IMR-90 (cell line): ENCODE data around the gene NNMT. TPM values are rescaled to one million over a fixed set of nuclear protein-coding genes. Genes with fewer than 3 reads are reported as not detected.

ENCODE experiments used
- ATAC-seq: fragments of 200-7000 bp; cut with Tn5 transposase; 2 replicates; pipeline ENCODE4 v1.9.1; 2020; ENCODE audit warnings: low read depth, mild to moderate bottlenecking, moderate library complexity
- BruUV-seq: library from RNA; stranded (reverse); fragments of 400-500 nt; replicated peaks from 2 replicates; lab custom pipeline; 2021; lab: Mats Ljungman, UMichigan
- CTCF ChIA-PET: fragments of 300-600 bp; formaldehyde crosslinking; extraction: SDS; loops from one replicate; lab custom pipeline; 2021; ENCODE audit warnings: antibody characterized with exemption; lab: Yijun Ruan, JAX
- POLR2A ChIA-PET: fragments of 300-600 bp; sonication (Branson Sonifier 250); formaldehyde crosslinking; loops from one replicate; lab custom pipeline; 2022; ENCODE audit warnings: antibody characterized with exemption; ENCODE audit not compliant: unreplicated experiment; lab: Charles Lee
- DNase-seq: peaks from one replicate; pipeline ENCODE4 v3.0.0; 2013
- H2AFZ ChIP-seq: replicated peaks from 2 replicates; pipeline ENCODE3; 2013; ENCODE audit warnings: low read length, mild to moderate bottlenecking; ENCODE audit not compliant: poor library complexity
- H2AK5ac ChIP-seq: 2 replicates; pipeline ENCODE4 v1.6.1; 2013; ENCODE audit warnings: low read depth, low read length, inconsistent platforms
- H2AK9ac ChIP-seq: replicated peaks from 2 replicates; pipeline ENCODE3; 2013; ENCODE audit warnings: mild to moderate bottlenecking, low read depth, low read length, moderate library complexity; ENCODE audit not compliant: poor library complexity
- H2BK120ac ChIP-seq: 2 replicates; pipeline ENCODE4 v1.6.1; 2013; ENCODE audit warnings: low read depth, low read length, inconsistent platforms
- H2BK15ac ChIP-seq: 3 replicates; pipeline ENCODE4 v1.6.1; 2013; ENCODE audit warnings: low read depth, low read length, inconsistent platforms
- H2BK20ac ChIP-seq: 2 replicates; pipeline ENCODE4 v1.6.1; 2013; ENCODE audit warnings: low read depth, mild to moderate bottlenecking, inconsistent platforms, low read length, moderate library complexity
- H2BK5ac ChIP-seq: 2 replicates; pipeline ENCODE4 v1.6.1; 2013; ENCODE audit warnings: mild to moderate bottlenecking, low read depth, low read length, inconsistent platforms; ENCODE audit not compliant: poor library complexity, severe bottlenecking
- H3K14ac ChIP-seq: replicated peaks from 2 replicates; pipeline ENCODE4 v1.6.1; 2013; ENCODE audit warnings: low read depth, low read length, inconsistent platforms
- H3K18ac ChIP-seq: 2 replicates; pipeline ENCODE4 v1.6.1; 2013; ENCODE audit warnings: low read depth, low read length, control low read depth
- H3K23ac ChIP-seq: 2 replicates; pipeline ENCODE4 v1.6.1; 2013; ENCODE audit warnings: low read depth, low read length, inconsistent platforms
- H3K27ac ChIP-seq: 2 replicates; pipeline ENCODE4 v1.5.1; 2013; ENCODE audit warnings: mild to moderate bottlenecking, control low read depth, low read length; ENCODE audit not compliant: insufficient read depth
- H3K27me3 ChIP-seq: 2 replicates; pipeline ENCODE4 v1.6.1; 2013; ENCODE audit warnings: low read length; ENCODE audit not compliant: control insufficient read depth, insufficient read depth
- H3K36me3 ChIP-seq: 2 replicates; pipeline ENCODE4 v1.6.1; 2013; ENCODE audit warnings: low read length, mixed read lengths; ENCODE audit not compliant: control insufficient read depth, insufficient read depth
- H3K4ac ChIP-seq: 2 replicates; pipeline ENCODE4 v1.6.1; 2013; ENCODE audit warnings: low read depth, low read length, inconsistent platforms
- H3K4me1 ChIP-seq: 2 replicates; pipeline ENCODE4 v1.6.1; 2013; ENCODE audit warnings: low read length, mixed read lengths; ENCODE audit not compliant: control insufficient read depth, insufficient read depth
- H3K4me2 ChIP-seq: 2 replicates; pipeline ENCODE4 v1.6.1; 2013; ENCODE audit warnings: low read depth, mild to moderate bottlenecking, control low read depth, low read length, moderate library complexity
- H3K4me3 ChIP-seq: 2 replicates; pipeline ENCODE4 v1.5.1; 2013; ENCODE audit warnings: low read depth, mild to moderate bottlenecking, control low read depth, low read length, moderate library complexity; ENCODE audit not compliant: insufficient read depth
- H3K56ac ChIP-seq: 2 replicates; pipeline ENCODE4 v1.6.1; 2013; ENCODE audit warnings: low read length, inconsistent platforms; ENCODE audit not compliant: insufficient read depth; ENCODE audit errors: extremely low read depth
- H3K79me1 ChIP-seq, 2 experiments: 2 replicates each; pipeline ENCODE4 v1.6.1; 2013; ENCODE audit warnings: low read length in 2 of 2, inconsistent platforms in 1 of 2, low read depth in 1 of 2
- H3K9ac ChIP-seq: 2 replicates; pipeline ENCODE4 v1.6.1; 2013; ENCODE audit warnings: low read depth, low read length, control low read depth
- H3K9me1 ChIP-seq: 2 replicates; pipeline ENCODE4 v1.6.1; 2013; ENCODE audit warnings: low read length, inconsistent platforms; ENCODE audit not compliant: insufficient read depth
- H3K9me3 ChIP-seq: 2 replicates; pipeline ENCODE4 v1.6.1; 2013; ENCODE audit warnings: low read length; ENCODE audit not compliant: control insufficient read depth, insufficient read depth
- H4K20me1 ChIP-seq: 2 replicates; pipeline ENCODE4 v1.6.1; 2013; ENCODE audit warnings: low read length, inconsistent platforms; ENCODE audit not compliant: insufficient read depth
- H4K5ac ChIP-seq: 2 replicates; pipeline ENCODE4 v1.6.1; 2013; ENCODE audit warnings: mild to moderate bottlenecking, low read depth, low read length, control low read depth
- H4K8ac ChIP-seq, 2 experiments: 2 replicates each; pipeline ENCODE4 v1.6.1; 2013; ENCODE audit warnings: low read depth in 2 of 2, low read length in 2 of 2, control low read depth in 1 of 2, inconsistent platforms in 1 of 2
- H4K91ac ChIP-seq: 2 replicates; pipeline ENCODE4 v1.6.1; 2013; ENCODE audit warnings: low read depth, low read length, inconsistent platforms; ENCODE audit not compliant: insufficient read depth
- BHLHE40 ChIP-seq: fragments of 150-350 bp; IDR thresholded peaks from 2 replicates; pipeline ENCODE4 v1.6.1; 2016; ENCODE audit warnings: mild to moderate bottlenecking, low read depth, low read length
- CEBPB ChIP-seq: IDR thresholded peaks from 2 replicates; pipeline ENCODE4 v1.6.1; 2012; ENCODE audit warnings: low read depth, low read length, improper control_type of control experiment
- CHD1 ChIP-seq: IDR thresholded peaks from 2 replicates; pipeline ENCODE4 v1.6.1; 2012; ENCODE audit warnings: low read depth, low read length, improper control_type of control experiment
- FOS ChIP-seq: fragments of 150-350 bp; IDR thresholded peaks from 2 replicates; pipeline ENCODE4 v1.6.1; 2016; ENCODE audit warnings: low read depth, low read length
- MAFK ChIP-seq: IDR thresholded peaks from 2 replicates; pipeline ENCODE4 v1.6.1; 2012; ENCODE audit warnings: low read depth, low read length, improper control_type of control experiment
- MAZ ChIP-seq: IDR thresholded peaks from 2 replicates; pipeline ENCODE4 v1.6.1; 2012; ENCODE audit warnings: low read depth, mild to moderate bottlenecking, low read length, improper control_type of control experiment, moderate library complexity, borderline replicate concordance
- MXI1 ChIP-seq: IDR thresholded peaks from 2 replicates; pipeline ENCODE4 v1.6.1; 2012; ENCODE audit warnings: low read depth, mild to moderate bottlenecking, low read length, moderate library complexity, borderline replicate concordance
- NFE2L2 ChIP-seq: fragments of 150-350 bp; IDR thresholded peaks from 2 replicates; pipeline ENCODE4 v1.6.1; 2016; ENCODE audit warnings: low read depth, mild to moderate bottlenecking, low read length
- POLR2A ChIP-seq: IDR thresholded peaks from 2 replicates; pipeline ENCODE4 v1.6.1; 2012; ENCODE audit warnings: mild to moderate bottlenecking, low read depth, low read length
- RAD21 ChIP-seq: IDR thresholded peaks from 2 replicates; pipeline ENCODE4 v1.6.1; 2012; ENCODE audit warnings: low read length, improper control_type of control experiment
- RCOR1 ChIP-seq: IDR thresholded peaks from 2 replicates; pipeline ENCODE4 v1.6.1; 2012; ENCODE audit warnings: mild to moderate bottlenecking, low read length, improper control_type of control experiment; ENCODE audit not compliant: insufficient replicate concordance
- RFX5 ChIP-seq: IDR thresholded peaks from 2 replicates; pipeline ENCODE4 v1.8.0; 2012; ENCODE audit warnings: low read depth, mild to moderate bottlenecking, low read length, moderate library complexity
- SMC3 ChIP-seq: fragments of 150-350 bp; IDR thresholded peaks from 2 replicates; pipeline ENCODE4 v1.6.1; 2016; ENCODE audit warnings: low read depth, mild to moderate bottlenecking, antibody characterized with exemption, low read length, moderate library complexity
- WGBS, 2 experiments: methylation state at CpG; one replicate each; pipeline versions ENCODE4 v1.1.5 to v1.1.7; 2013; ENCODE audit warnings: missing lambda C conversion rate in 2 of 2; ENCODE audit not compliant: insufficient read length in 1 of 2; ENCODE audit errors: extremely low coverage in 2 of 2; 5-methylcytosine and 5-hydroxymethylcytosine counted together
- dilution Hi-C: fragments of 300-500 bp; cut with HindIII; formaldehyde crosslinking; loops from one replicate; pipeline ENCODE4 v1.14.3; 2018; ENCODE audit warnings: low sequenced_read_pairs; ENCODE audit not compliant: unreplicated experiment
- in situ Hi-C: fragments of 300-500 bp; cut with MboI; formaldehyde crosslinking; loops from 3 replicates; pipeline ENCODE4 v1.14.3; 2019; ENCODE audit warnings: low sequenced_read_pairs, inconsistent platforms, mixed read lengths
- intact Hi-C: fragments of 100-400 bp; cut with micrococcal nuclease; formaldehyde crosslinking; loops from 2 replicates; pipeline ENCODE4 v1.10.0; 2022
- polyA plus RNA-seq, 3 experiments: library from polyadenylated mRNA; depleted of rRNA; stranded (reverse); fragments of >200 nt; gene quantifications; 2 replicates each; pipeline ENCODE4 v1.2.3, GENCODE V29; 2012; ENCODE audit warnings: low replicate concordance in 1 of 3
- total RNA-seq: library from RNA; depleted of rRNA; stranded (reverse); fragments of >200 nt; gene quantifications from 2 replicates; pipeline ENCODE4 v1.2.3, GENCODE V29; 2012
- TF ChIP-seq, protein P1 (sequence below): conservative IDR thresholded peaks from 2 replicates; pipeline ENCODE4 v1.5.1; 2012; ENCODE audit warnings: mild to moderate bottlenecking, low read depth, low read length, improper control_type of control experiment
- TF ChIP-seq, protein P2 (sequence below): fragments of 150-350 bp; IDR thresholded peaks from 2 replicates; pipeline ENCODE4 v1.6.1; 2016; ENCODE audit warnings: low read depth, mild to moderate bottlenecking, low read length, moderate library complexity, borderline replicate concordance
- TF ChIP-seq, protein P3 (sequence below): fragments of 150-350 bp; IDR thresholded peaks from 2 replicates; pipeline ENCODE4 v1.6.1; 2017; ENCODE audit warnings: mild to moderate bottlenecking, antibody characterized with exemption, low read length, low read depth

Gene NNMT
- total and polyA plus RNA-seq, 2 of the 4 experiments (the other 2 are of a cell fraction) = 79.7 to 108 TPM

DNA sequence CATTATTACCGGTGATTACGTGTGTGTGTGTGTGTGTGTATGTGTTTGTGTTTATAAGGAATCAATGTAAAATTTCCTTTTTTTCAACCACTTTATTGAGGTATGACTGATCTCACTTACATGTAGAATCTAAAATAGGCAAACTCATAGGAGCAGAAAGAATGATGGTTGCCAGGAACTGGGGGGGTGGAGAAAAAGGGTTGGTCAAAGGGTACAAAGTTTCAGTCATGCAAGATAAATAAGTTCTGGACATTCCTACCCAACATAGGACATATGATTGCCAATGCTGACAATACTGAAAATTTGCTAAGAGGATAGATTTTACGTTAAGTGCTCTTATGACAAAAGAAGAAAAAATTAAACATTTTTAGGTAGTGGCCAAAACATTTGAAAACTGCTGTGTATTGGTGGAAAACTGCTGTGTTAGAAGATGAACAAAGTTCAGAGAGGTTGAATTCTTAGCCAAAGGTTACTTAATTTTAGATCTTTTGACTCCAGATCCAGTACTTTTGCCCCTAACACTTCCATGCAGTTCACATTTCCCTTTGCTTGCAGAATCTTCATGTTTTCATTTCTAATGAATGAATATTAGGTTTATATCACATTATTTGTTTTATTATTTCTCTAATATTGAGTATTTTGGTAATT lies 49.5 kb downstream of the NNMT start:
- H4K91ac ChIP-seq = no peak overlapping the region
- H2BK15ac ChIP-seq = no peak overlapping the region
- no peak overlapping the region for H2BK20ac ChIP-seq
- H2BK5ac ChIP-seq = no peak overlapping the region
- no peak overlapping the region for H3K56ac ChIP-seq
- no peak overlapping the region for H2AK9ac ChIP-seq
- dilution Hi-C loops = no loop called here
- H3K4me3 ChIP-seq = no peak overlapping the region
- H2AFZ ChIP-seq = no peak overlapping the region
- ChIA-PET POLR2A (no interaction called here), CTCF (interaction anchor here (0.7 to 1.4 kb wide), 2 partner anchors 65 to 85 kb away, joined by 3 read pairs; no protein-coding TSS in a partner anchor)
- no peak overlapping the region for H4K8ac ChIP-seq
- no peak overlapping the region for H3K4ac ChIP-seq
- in situ Hi-C loops = loop anchor here (10.0 to 25.0 kb wide), 2 partner anchors 239 to 1942 kb away; no protein-coding TSS in a partner anchor
- H3K79me1 ChIP-seq = no peaks in the 10 kb centered on the region; a peak in 1 of 4 replicates
- DNase-seq (no peak), ATAC-seq (no peak)
- TF ChIP-seq POLR2A (no peak), RAD21 (no peak), CHD1 (no peak), SMC3 (no peak), RCOR1 (no peak), CEBPB (no peak), RFX5 (no peak), MXI1 (no peak), FOS (no peak), MAZ (no peak), NFE2L2 (no peak), BHLHE40 (no peak), MAFK (no peak)
- TF ChIP-seq, protein P1, sequence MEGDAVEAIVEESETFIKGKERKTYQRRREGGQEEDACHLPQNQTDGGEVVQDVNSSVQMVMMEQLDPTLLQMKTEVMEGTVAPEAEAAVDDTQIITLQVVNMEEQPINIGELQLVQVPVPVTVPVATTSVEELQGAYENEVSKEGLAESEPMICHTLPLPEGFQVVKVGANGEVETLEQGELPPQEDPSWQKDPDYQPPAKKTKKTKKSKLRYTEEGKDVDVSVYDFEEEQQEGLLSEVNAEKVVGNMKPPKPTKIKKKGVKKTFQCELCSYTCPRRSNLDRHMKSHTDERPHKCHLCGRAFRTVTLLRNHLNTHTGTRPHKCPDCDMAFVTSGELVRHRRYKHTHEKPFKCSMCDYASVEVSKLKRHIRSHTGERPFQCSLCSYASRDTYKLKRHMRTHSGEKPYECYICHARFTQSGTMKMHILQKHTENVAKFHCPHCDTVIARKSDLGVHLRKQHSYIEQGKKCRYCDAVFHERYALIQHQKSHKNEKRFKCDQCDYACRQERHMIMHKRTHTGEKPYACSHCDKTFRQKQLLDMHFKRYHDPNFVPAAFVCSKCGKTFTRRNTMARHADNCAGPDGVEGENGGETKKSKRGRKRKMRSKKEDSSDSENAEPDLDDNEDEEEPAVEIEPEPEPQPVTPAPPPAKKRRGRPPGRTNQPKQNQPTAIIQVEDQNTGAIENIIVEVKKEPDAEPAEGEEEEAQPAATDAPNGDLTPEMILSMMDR = no peak
- TF ChIP-seq, protein P2, sequence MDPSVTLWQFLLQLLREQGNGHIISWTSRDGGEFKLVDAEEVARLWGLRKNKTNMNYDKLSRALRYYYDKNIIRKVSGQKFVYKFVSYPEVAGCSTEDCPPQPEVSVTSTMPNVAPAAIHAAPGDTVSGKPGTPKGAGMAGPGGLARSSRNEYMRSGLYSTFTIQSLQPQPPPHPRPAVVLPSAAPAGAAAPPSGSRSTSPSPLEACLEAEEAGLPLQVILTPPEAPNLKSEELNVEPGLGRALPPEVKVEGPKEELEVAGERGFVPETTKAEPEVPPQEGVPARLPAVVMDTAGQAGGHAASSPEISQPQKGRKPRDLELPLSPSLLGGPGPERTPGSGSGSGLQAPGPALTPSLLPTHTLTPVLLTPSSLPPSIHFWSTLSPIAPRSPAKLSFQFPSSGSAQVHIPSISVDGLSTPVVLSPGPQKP = no peak
- TF ChIP-seq, protein P3, sequence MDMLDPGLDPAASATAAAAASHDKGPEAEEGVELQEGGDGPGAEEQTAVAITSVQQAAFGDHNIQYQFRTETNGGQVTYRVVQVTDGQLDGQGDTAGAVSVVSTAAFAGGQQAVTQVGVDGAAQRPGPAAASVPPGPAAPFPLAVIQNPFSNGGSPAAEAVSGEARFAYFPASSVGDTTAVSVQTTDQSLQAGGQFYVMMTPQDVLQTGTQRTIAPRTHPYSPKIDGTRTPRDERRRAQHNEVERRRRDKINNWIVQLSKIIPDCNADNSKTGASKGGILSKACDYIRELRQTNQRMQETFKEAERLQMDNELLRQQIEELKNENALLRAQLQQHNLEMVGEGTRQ = no peak
- no peaks in the 10 kb centered on the region for H3K9me3 ChIP-seq
- H3K23ac ChIP-seq = no peak overlapping the region
- BruUV-seq = no TSS peak
- no peaks in the 10 kb centered on the region for H3K27me3 ChIP-seq
- H4K20me1 ChIP-seq = no peaks in the 10 kb centered on the region
- no peak overlapping the region for H3K9ac ChIP-seq
- no peak overlapping the region for H3K4me2 ChIP-seq
- H2BK120ac ChIP-seq = no peak overlapping the region
- no peaks in the 10 kb centered on the region; the same call in 1 of the 2 replicates for H3K9me1 ChIP-seq
- no CpG with 5 or more reads among the region's 3 CpGs for WGBS, 2 experiments
- no peaks in the 10 kb centered on the region for H3K4me1 ChIP-seq
- H3K18ac ChIP-seq = no peak overlapping the region
- H3K36me3 ChIP-seq = no peaks in the 10 kb centered on the region
- H3K14ac ChIP-seq = no peak overlapping the region
- H2AK5ac ChIP-seq = no peak overlapping the region
- H4K5ac ChIP-seq = no peak overlapping the region
- intact Hi-C loops = no loop called here
- H3K27ac ChIP-seq = no peak overlapping the region
